Bone marrow (tissue), 2 donors: Measurements from ENCODE around the gene SLX4IP.

Experiments used
- DNase-seq, 2 donors: peaks; one replicate each; lab custom pipeline; 2025; lab: John Stamatoyannopoulos, UW

The SLX4IP gene

GRCh38 chr20:10633718-10634117, 198.6 kb downstream of the SLX4IP start:
- DNase-seq: no peak

- no peak for DNase-seq
These were observed 199.1 kb downstream of the SLX4IP start for GRCh38 chr20:10634211-10634610.

GRCh38 chr20:10634683-10635411, 199.7 kb downstream of the SLX4IP start:
- DNase-seq: no peak

GRCh38 chr20:10635476-10636208, 200.5 kb downstream of the SLX4IP start:
- DNase-seq: no peak

GRCh38 chr20:10636326-10636818, 201.3 kb downstream of the SLX4IP start:
- no peak for DNase-seq

- no peak for DNase-seq
These were observed 202.0 kb downstream of the SLX4IP start for GRCh38 chr20:10637031-10637559.

- DNase-seq: no peak
These were observed 202.5 kb downstream of the SLX4IP start for GRCh38 chr20:10637563-10637962.

- no peak for DNase-seq
These were observed 204.1 kb downstream of the SLX4IP start for GRCh38 chr20:10639077-10639736.

- no peak for DNase-seq
These were observed 204.8 kb downstream of the SLX4IP start for GRCh38 chr20:10639737-10640556.

GRCh38 chr20:10640897-10641296, 205.8 kb downstream of the SLX4IP start:
- DNase-seq: no peak

- DNase-seq: no peak
These were observed 206.4 kb downstream of the SLX4IP start for GRCh38 chr20:10641467-10641866.

GRCh38 chr20:10641893-10642292, 206.8 kb downstream of the SLX4IP start:
- DNase-seq: no peak

GRCh38 chr20:10642856-10643559, 207.9 kb downstream of the SLX4IP start:
- DNase-seq: no peak

GRCh38 chr20:10643560-10643873, 208.4 kb downstream of the SLX4IP start:
- DNase-seq: no peak

- no peak for DNase-seq
These were observed 209.5 kb downstream of the SLX4IP start for GRCh38 chr20:10644458-10645204.

GRCh38 chr20:10645205-10645570, 210.1 kb downstream of the SLX4IP start:
- no peak for DNase-seq

- no peak for DNase-seq
These were observed 210.9 kb downstream of the SLX4IP start for GRCh38 chr20:10646006-10646405.

- DNase-seq: no peak
These were observed 211.8 kb downstream of the SLX4IP start for GRCh38 chr20:10646886-10647420.

GRCh38 chr20:10647471-10647870, 212.4 kb downstream of the SLX4IP start:
- DNase-seq: no peak

GRCh38 chr20:10647909-10648308, 212.8 kb downstream of the SLX4IP start:
- no peak for DNase-seq
